Nephron (organoid): Measurements from ENCODE around the gene ZNF536.
A peak's percentile ranks its signal among the peaks of the same experiment; 100 is the strongest.

Experiments used
- H3K27ac Mint-ChIP-seq, 3 experiments: 2 replicates each; pipeline ENCODE4 v1.8.0; 2020; ENCODE audit warnings: mixed read lengths in 3 of 3, mild to moderate bottlenecking in 2 of 3, moderate library complexity in 1 of 3
- H3K27me3 Mint-ChIP-seq: 2 replicates; pipeline ENCODE4 v1.8.0; 2021; ENCODE audit warnings: low read depth, mild to moderate bottlenecking, moderate library complexity, mixed read lengths
- H3K36me3 Mint-ChIP-seq: 2 replicates; pipeline ENCODE4 v1.8.0; 2020; ENCODE audit warnings: low read depth, mixed read lengths
- H3K4me1 Mint-ChIP-seq: 2 replicates; pipeline ENCODE4 v1.8.0; 2020; ENCODE audit warnings: mixed read lengths
- H3K4me3 Mint-ChIP-seq, 3 experiments: 2 replicates each; pipeline ENCODE4 v1.8.0; 2020; ENCODE audit warnings: mild to moderate bottlenecking in 3 of 3, mixed read lengths in 3 of 3, moderate library complexity in 2 of 3
- H3K9me3 Mint-ChIP-seq: 2 replicates; pipeline ENCODE4 v1.8.0; 2020; ENCODE audit warnings: mixed read lengths
- CTCF ChIP-seq, 3 experiments: fragments of 200-600 bp; sonication (generic); IDR thresholded peaks; one replicate each; pipeline ENCODE4 v1.5.0; 2021; ENCODE audit warnings: antibody characterized with exemption in 3 of 3; ENCODE audit not compliant: unreplicated experiment in 3 of 3

ZNF536 gene

GRCh38 chr19:30374865-30375552 lies 2.8 kb downstream of the ZNF536 start:
- no peak overlapping the region for H3K27ac Mint-ChIP-seq
- TF ChIP-seq CTCF (IDR thresholded peaks at IDR 0.05; ENCODE audit: unreplicated experiment in 3 of 3): no peak

GRCh38 chr19:30375553-30376031 lies 3.4 kb downstream of the ZNF536 start:
- Mint-ChIP-seq H3K4me1 (peaks cover 10% of the 10 kb centered on the region), H3K9me3 (peaks cover 6% of the 10 kb centered on the region), H3K36me3 (no peaks in the 10 kb centered on the region), H3K27ac (no peak overlapping the region), H3K4me3 (peak overlapping the region; percentile 15 to 74 (median 58)), H3K27me3 (peaks cover 90% of the 10 kb centered on the region)
- TF ChIP-seq CTCF (IDR thresholded peaks at IDR 0.05; ENCODE audit: unreplicated experiment in 3 of 3): no peak

More at GRCh38 chr19:30374865-30375552, 2.8 kb downstream of the ZNF536 start:
- Mint-ChIP-seq H3K36me3 (no peaks in the 10 kb centered on the region), H3K4me3 (peak overlapping the region; percentile 75 to 81 (median 80)), H3K4me1 (peaks cover 10% of the 10 kb centered on the region), H3K27me3 (peaks cover 91% of the 10 kb centered on the region), H3K9me3 (peaks cover 6% of the 10 kb centered on the region)

- H3K4me3 Mint-ChIP-seq: peak overlapping the region in 1 of 3 experiments; percentile 58
- peaks cover 87% of the 10 kb centered on the region for H3K27me3 Mint-ChIP-seq
- no peak for TF ChIP-seq CTCF (IDR thresholded peaks at IDR 0.05; ENCODE audit: unreplicated experiment in 3 of 3)
- no peak overlapping the region for H3K27ac Mint-ChIP-seq
- H3K36me3 Mint-ChIP-seq: no peaks in the 10 kb centered on the region
- H3K9me3 Mint-ChIP-seq: peaks cover 6% of the 10 kb centered on the region
- H3K4me1 Mint-ChIP-seq: peaks cover 10% of the 10 kb centered on the region
Measured at GRCh38 chr19:30376272-30376671, 4.1 kb downstream of the ZNF536 start.

- no peak overlapping the region for H3K4me3 Mint-ChIP-seq
- H3K27ac Mint-ChIP-seq: no peak overlapping the region
- no peak for TF ChIP-seq CTCF (IDR thresholded peaks at IDR 0.05; ENCODE audit: unreplicated experiment in 3 of 3)
- H3K27me3 Mint-ChIP-seq: peaks cover 87% of the 10 kb centered on the region
- peaks cover 10% of the 10 kb centered on the region for H3K4me1 Mint-ChIP-seq
- peaks cover 6% of the 10 kb centered on the region for H3K9me3 Mint-ChIP-seq
- H3K36me3 Mint-ChIP-seq: no peaks in the 10 kb centered on the region
Measured at GRCh38 chr19:30376826-30377425, 4.7 kb downstream of the ZNF536 start.

- no peak for TF ChIP-seq CTCF (IDR thresholded peaks at IDR 0.05; ENCODE audit: unreplicated experiment in 3 of 3)
- Mint-ChIP-seq H3K27me3 (peaks cover 79% of the 10 kb centered on the region), H3K4me1 (peaks cover under 1% of the 10 kb centered on the region), H3K27ac (no peak overlapping the region), H3K4me3 (no peak overlapping the region), H3K36me3 (no peaks in the 10 kb centered on the region), H3K9me3 (peaks cover 6% of the 10 kb centered on the region)
Measured at GRCh38 chr19:30378701-30379100, 6.5 kb downstream of the ZNF536 start.
